GM12878 (cell line): Measurements from ENCODE around the gene MDGA2. TPM values are rescaled to one million over a fixed set of nuclear protein-coding genes. Genes with fewer than 3 reads are reported as not detected.

Experiments used
- ATAC-seq: fragments of 200-7000 bp; cut with Tn5 transposase; 3 replicates; pipeline ENCODE4 v1.9.1; 2020; ENCODE audit warnings: mild to moderate bottlenecking, moderate library complexity
- BruUV-seq: library from RNA; stranded (reverse); fragments of 400-500 nt; replicated peaks from 2 replicates; lab custom pipeline; 2021; lab: Mats Ljungman, UMichigan
- CTCF ChIA-PET: fragments of 300-600 bp; sonication (Branson Sonifier 250); formaldehyde crosslinking; extraction: SDS; loops from one replicate; lab custom pipeline; 2021; ENCODE audit warnings: inconsistent platforms; lab: Yijun Ruan, JAX
- POLR2A ChIA-PET: fragments of 350-600 bp; formaldehyde crosslinking; extraction: SDS; loops from one replicate; lab custom pipeline; 2021; ENCODE audit warnings: inconsistent platforms; lab: Charles Lee
- RAD21 ChIA-PET: fragments of 300-600 bp; sonication (Branson Sonifier 250); formaldehyde crosslinking; loops from one replicate; lab custom pipeline; 2023; ENCODE audit warnings: antibody characterized with exemption; ENCODE audit not compliant: unreplicated experiment; lab: Charles Lee
- SMC1A ChIA-PET: fragments of 300-600 bp; sonication (Branson Sonifier 250); formaldehyde crosslinking; loops from one replicate; lab custom pipeline; 2023; ENCODE audit not compliant: unreplicated experiment, uncharacterized antibody; lab: Charles Lee
- DNase-seq: peaks from one replicate; pipeline ENCODE4 v3.0.0-alpha.2; 2011; ENCODE audit warnings: low read depth, low spot score
- FAIRE-seq: peaks from 3 replicates; lab custom pipeline; 2011; peaks lifted over from hg19 to GRCh38; lab: Jason Lieb, UNC
- H2AFZ ChIP-seq: 2 replicates; pipeline ENCODE4 v1.6.0; 2011; ENCODE audit warnings: low read depth, low read length, control low read depth; ENCODE audit not compliant: control insufficient read depth
- H3K27ac ChIP-seq: 2 replicates; pipeline ENCODE4 v1.5.1; 2011; ENCODE audit warnings: control low read depth; ENCODE audit not compliant: control insufficient read depth, insufficient read depth
- H3K27me3 ChIP-seq, 2 experiments: replicated peaks in 1 of 2; 2 replicates each; pipeline versions ENCODE4 v1.6.0 to v1.6.1; 2011; ENCODE audit warnings: low read length in 1 of 2; ENCODE audit not compliant: control insufficient read depth in 2 of 2, insufficient read depth in 2 of 2
- H3K36me3 ChIP-seq, 2 experiments: 2 replicates each; pipeline ENCODE4 v1.5.1; 2011; ENCODE audit warnings: low read length in 1 of 2; ENCODE audit not compliant: control insufficient read depth in 2 of 2, insufficient read depth in 2 of 2
- H3K4me1 ChIP-seq: 2 replicates; pipeline ENCODE4 v1.6.1; 2011; ENCODE audit warnings: mild to moderate bottlenecking, low read length, moderate library complexity, mixed read lengths; ENCODE audit not compliant: control insufficient read depth, insufficient read depth
- H3K4me2 ChIP-seq: 2 replicates; pipeline ENCODE4 v1.6.0; 2011; ENCODE audit warnings: control low read depth; ENCODE audit not compliant: control insufficient read depth, insufficient read depth
- H3K4me3 ChIP-seq: fragments of 200-600 bp; sonication (generic); 2 replicates; pipeline ENCODE4 v1.5.1; 2016
- H3K79me2 ChIP-seq: 2 replicates; pipeline ENCODE4 v1.6.0; 2011; ENCODE audit warnings: low read length; ENCODE audit not compliant: control insufficient read depth, insufficient read depth
- H3K9ac ChIP-seq: 2 replicates; pipeline ENCODE4 v1.8.0; 2011; ENCODE audit warnings: low read length, control low read depth, mixed read lengths; ENCODE audit not compliant: control insufficient read depth, insufficient read depth
- H3K9me3 ChIP-seq: replicated peaks from 3 replicates; pipeline ENCODE4 v1.5.1; 2011; ENCODE audit warnings: mild to moderate bottlenecking, low read length; ENCODE audit not compliant: control insufficient read depth, insufficient read depth
- H4K20me1 ChIP-seq: 2 replicates; pipeline ENCODE4 v1.6.0; 2011; ENCODE audit not compliant: control insufficient read depth, insufficient read depth
- BCL11A ChIP-seq: IDR thresholded peaks from 2 replicates; pipeline ENCODE4 v1.6.1; 2011; ENCODE audit warnings: low read depth, low read length
- BRCA1 ChIP-seq: IDR thresholded peaks from 2 replicates; pipeline ENCODE4 v1.6.1; 2011; ENCODE audit warnings: low read depth, low read length, improper control_type of control experiment
- CBFB ChIP-seq: IDR thresholded peaks from 2 replicates; pipeline ENCODE4 v1.6.1; 2016; ENCODE audit warnings: antibody characterized with exemption, low read depth
- CHD1 ChIP-seq: IDR thresholded peaks from 2 replicates; pipeline ENCODE4 v1.6.1; 2012; ENCODE audit warnings: low read depth, low read length, improper control_type of control experiment
- DPF2 ChIP-seq: fragments of 450-650 bp; IDR thresholded peaks from 2 replicates; pipeline ENCODE4 v1.6.1; 2017; ENCODE audit warnings: mild to moderate bottlenecking
- HDAC2 ChIP-seq: fragments of 200-600 bp; sonication (generic); IDR thresholded peaks from 2 replicates; pipeline ENCODE4 v1.6.1; 2017
- KLF5 ChIP-seq: fragments of 450-650 bp; IDR thresholded peaks from 2 replicates; pipeline ENCODE4 v1.6.1; 2014; ENCODE audit warnings: mild to moderate bottlenecking; ENCODE audit not compliant: partially characterized antibody
- MTA3 ChIP-seq: IDR thresholded peaks from 2 replicates; pipeline ENCODE4 v1.6.1; 2012; ENCODE audit warnings: low read length, inconsistent platforms, borderline replicate concordance
- PAX5 ChIP-seq: IDR thresholded peaks from 2 replicates; pipeline ENCODE4 v1.6.1; 2011; ENCODE audit warnings: low read depth, low read length, borderline replicate concordance
- RBBP5 ChIP-seq: fragments of 200-600 bp; sonication (generic); conservative IDR thresholded peaks from 2 replicates; pipeline ENCODE4 v1.6.1; 2016
- SMAD5 ChIP-seq: IDR thresholded peaks from 2 replicates; pipeline ENCODE4 v1.6.1; 2016; ENCODE audit warnings: antibody characterized with exemption, low read depth
- SMC3 ChIP-seq: IDR thresholded peaks from 2 replicates; pipeline ENCODE4 v1.6.1; 2011; ENCODE audit warnings: low read length, improper control_type of control experiment, borderline replicate concordance
- ZNF24 ChIP-seq: fragments of 450-650 bp; IDR thresholded peaks from 2 replicates; pipeline ENCODE4 v1.6.1; 2017; ENCODE audit warnings: antibody characterized with exemption, mild to moderate bottlenecking
- WGBS: methylation state at CpG from one replicate; pipeline ENCODE4 v1.1.6; 2016; ENCODE audit warnings: low lambda C conversion rate; ENCODE audit not compliant: insufficient replicate concordance, insufficient coverage; ENCODE audit errors: missing lambda C conversion rate; 5-methylcytosine and 5-hydroxymethylcytosine counted together
- in situ Hi-C: fragments of 300-500 bp; cut with MboI; formaldehyde crosslinking; loops from 9 replicates; pipeline ENCODE4 v1.14.3; 2018; ENCODE audit warnings: mixed read lengths
- intact Hi-C: fragments of 100-400 bp; cut with micrococcal nuclease; formaldehyde crosslinking; loops from one replicate; pipeline ENCODE4 v1.14.2; 2022; ENCODE audit not compliant: unreplicated experiment
- polyA plus RNA-seq, 11 experiments: library from polyadenylated mRNA; depleted of rRNA in 4 of 11; unstranded in 6 of 11; stranded (reverse) in 5 of 11; fragments of >200 nt; fragmentation: Nextera tagmentation in 4 of 11; fragmentation: Illumina TruSeq in 1 of 11; extraction: Ambion mirVana in 4 of 11; extraction: Trizol in 1 of 11; gene quantifications; 1 replicate in 1 of 11; 2 replicates in 10 of 11; pipeline versions ENCODE4 v1.2.1 to v1.2.3, GENCODE V29; 2011 to 2016; ENCODE audit warnings: inconsistent platforms in 2 of 11, missing spikeins in 2 of 11, low read depth in 1 of 11
- total RNA-seq, 4 experiments: library from RNA; depleted of rRNA in 3 of 4; stranded (reverse); fragments of >200 nt in 3 of 4; fragmentation: Illumina TruSeq in 1 of 4; extraction: Trizol in 1 of 4; gene quantifications; 2 replicates each; pipeline versions ENCODE4 v1.2.1 to v1.2.3, GENCODE V29; 2013 to 2021
- TF ChIP-seq, protein P1 (sequence below): fragments of 450-650 bp; formaldehyde crosslinking; IDR thresholded peaks from 2 replicates; pipeline ENCODE4 v1.4.0; 2022; ENCODE audit warnings: mild to moderate bottlenecking, moderate library complexity
- TF ChIP-seq, protein P2 (sequence below): fragments of 450-650 bp; IDR thresholded peaks from 2 replicates; pipeline ENCODE4 v1.6.1; 2016; ENCODE audit warnings: mild to moderate bottlenecking, moderate library complexity, borderline replicate concordance
- TF ChIP-seq, protein P3 (sequence below): fragments of 450-650 bp; IDR thresholded peaks from 2 replicates; pipeline ENCODE4 v1.6.1; 2017; ENCODE audit warnings: mild to moderate bottlenecking, moderate library complexity

Gene MDGA2
- total and polyA plus RNA-seq, 10 of the 15 experiments (the other 5 are each of a cell fraction or from before 2014, with no cell fraction given), result not detected

DNA sequence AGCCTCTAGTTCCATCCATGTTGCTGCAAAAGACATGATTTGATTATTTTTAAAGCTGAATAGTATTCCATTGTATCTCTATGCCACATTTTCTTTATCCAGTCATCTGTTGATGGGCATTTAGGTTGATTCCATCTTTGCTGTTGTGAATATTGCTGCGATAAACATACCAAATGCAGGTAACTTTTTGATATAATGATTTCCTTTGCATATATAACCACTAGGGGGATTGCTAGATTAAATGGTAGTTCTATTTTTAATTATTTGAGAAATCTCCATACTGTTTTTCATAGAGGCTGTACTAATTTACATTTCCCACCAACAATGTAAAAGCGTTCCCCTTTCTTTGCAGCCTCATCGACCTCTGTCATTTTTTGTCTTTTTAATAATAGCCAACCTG, 342.5 kb downstream of the MDGA2 start:
- Histone ChIP-seq H3K27ac (no peak overlapping the region), H3K9me3 (no peaks in the 10 kb centered on the region), H2AFZ (no peak overlapping the region), H4K20me1 (no peaks in the 10 kb centered on the region), H3K4me3 (no peak overlapping the region), H3K27me3 (no peaks in the 10 kb centered on the region), H3K79me2 (no peaks in the 10 kb centered on the region), H3K4me1 (no peaks in the 10 kb centered on the region), H3K9ac (no peak overlapping the region), H3K4me2 (no peak overlapping the region), H3K36me3 (no peaks in the 10 kb centered on the region)
- CTCF ChIA-PET, result no interaction called here
- no peak for ATAC-seq
- BruUV-seq, result no TSS peak
- 56% methylated on average over 3 of the region's 3 CpGs for WGBS
- intact Hi-C loops (no loop called here), in situ Hi-C loops (no loop called here)
- POLR2A ChIA-PET, result no interaction called here
- SMC1A ChIA-PET, result no interaction called here
- FAIRE-seq, result no peak
- DNase-seq, result no peak
- RAD21 ChIA-PET, result no interaction called here
- TF ChIP-seq BRCA1 (no peak), HDAC2 (no peak), RBBP5 (no peak), KLF5 (no peak), CBFB (no peak), DPF2 (no peak), ZNF24 (no peak), SMAD5 (no peak), SMC3 (no peak), CHD1 (no peak), PAX5 (no peak), BCL11A (no peak), MTA3 (no peak)
- TF ChIP-seq, protein P1, sequence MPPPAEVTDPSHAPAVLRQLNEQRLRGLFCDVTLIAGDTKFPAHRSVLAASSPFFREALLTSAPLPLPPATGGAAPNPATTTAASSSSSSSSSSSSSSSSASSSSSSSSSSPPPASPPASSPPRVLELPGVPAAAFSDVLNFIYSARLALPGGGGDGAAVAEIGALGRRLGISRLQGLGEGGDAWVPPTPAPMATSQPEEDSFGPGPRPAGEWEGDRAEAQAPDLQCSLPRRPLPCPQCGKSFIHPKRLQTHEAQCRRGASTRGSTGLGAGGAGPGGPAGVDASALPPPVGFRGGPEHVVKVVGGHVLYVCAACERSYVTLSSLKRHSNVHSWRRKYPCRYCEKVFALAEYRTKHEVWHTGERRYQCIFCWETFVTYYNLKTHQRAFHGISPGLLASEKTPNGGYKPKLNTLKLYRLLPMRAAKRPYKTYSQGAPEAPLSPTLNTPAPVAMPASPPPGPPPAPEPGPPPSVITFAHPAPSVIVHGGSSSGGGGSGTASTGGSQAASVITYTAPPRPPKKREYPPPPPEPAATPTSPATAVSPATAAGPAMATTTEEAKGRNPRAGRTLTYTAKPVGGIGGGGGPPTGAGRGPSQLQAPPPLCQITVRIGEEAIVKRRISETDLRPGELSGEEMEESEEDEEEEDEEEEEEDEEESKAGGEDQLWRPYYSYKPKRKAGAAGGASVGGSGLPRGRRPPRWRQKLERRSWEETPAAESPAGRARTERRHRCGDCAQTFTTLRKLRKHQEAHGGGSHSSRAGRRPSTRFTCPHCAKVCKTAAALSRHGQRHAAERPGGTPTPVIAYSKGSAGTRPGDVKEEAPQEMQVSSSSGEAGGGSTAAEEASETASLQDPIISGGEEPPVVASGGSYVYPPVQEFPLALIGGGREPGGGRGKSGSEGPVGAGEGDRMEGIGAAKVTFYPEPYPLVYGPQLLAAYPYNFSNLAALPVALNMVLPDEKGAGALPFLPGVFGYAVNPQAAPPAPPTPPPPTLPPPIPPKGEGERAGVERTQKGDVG, result no peak
- TF ChIP-seq, protein P2, sequence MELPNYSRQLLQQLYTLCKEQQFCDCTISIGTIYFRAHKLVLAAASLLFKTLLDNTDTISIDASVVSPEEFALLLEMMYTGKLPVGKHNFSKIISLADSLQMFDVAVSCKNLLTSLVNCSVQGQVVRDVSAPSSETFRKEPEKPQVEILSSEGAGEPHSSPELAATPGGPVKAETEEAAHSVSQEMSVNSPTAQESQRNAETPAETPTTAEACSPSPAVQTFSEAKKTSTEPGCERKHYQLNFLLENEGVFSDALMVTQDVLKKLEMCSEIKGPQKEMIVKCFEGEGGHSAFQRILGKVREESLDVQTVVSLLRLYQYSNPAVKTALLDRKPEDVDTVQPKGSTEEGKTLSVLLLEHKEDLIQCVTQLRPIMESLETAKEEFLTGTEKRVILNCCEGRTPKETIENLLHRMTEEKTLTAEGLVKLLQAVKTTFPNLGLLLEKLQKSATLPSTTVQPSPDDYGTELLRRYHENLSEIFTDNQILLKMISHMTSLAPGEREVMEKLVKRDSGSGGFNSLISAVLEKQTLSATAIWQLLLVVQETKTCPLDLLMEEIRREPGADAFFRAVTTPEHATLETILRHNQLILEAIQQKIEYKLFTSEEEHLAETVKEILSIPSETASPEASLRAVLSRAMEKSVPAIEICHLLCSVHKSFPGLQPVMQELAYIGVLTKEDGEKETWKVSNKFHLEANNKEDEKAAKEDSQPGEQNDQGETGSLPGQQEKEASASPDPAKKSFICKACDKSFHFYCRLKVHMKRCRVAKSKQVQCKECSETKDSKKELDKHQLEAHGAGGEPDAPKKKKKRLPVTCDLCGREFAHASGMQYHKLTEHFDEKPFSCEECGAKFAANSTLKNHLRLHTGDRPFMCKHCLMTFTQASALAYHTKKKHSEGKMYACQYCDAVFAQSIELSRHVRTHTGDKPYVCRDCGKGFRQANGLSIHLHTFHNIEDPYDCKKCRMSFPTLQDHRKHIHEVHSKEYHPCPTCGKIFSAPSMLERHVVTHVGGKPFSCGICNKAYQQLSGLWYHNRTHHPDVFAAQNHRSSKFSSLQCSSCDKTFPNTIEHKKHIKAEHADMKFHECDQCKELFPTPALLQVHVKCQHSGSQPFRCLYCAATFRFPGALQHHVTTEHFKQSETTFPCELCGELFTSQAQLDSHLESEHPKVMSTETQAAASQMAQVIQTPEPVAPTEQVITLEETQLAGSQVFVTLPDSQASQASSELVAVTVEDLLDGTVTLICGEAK, result no peak
- TF ChIP-seq, protein P3, sequence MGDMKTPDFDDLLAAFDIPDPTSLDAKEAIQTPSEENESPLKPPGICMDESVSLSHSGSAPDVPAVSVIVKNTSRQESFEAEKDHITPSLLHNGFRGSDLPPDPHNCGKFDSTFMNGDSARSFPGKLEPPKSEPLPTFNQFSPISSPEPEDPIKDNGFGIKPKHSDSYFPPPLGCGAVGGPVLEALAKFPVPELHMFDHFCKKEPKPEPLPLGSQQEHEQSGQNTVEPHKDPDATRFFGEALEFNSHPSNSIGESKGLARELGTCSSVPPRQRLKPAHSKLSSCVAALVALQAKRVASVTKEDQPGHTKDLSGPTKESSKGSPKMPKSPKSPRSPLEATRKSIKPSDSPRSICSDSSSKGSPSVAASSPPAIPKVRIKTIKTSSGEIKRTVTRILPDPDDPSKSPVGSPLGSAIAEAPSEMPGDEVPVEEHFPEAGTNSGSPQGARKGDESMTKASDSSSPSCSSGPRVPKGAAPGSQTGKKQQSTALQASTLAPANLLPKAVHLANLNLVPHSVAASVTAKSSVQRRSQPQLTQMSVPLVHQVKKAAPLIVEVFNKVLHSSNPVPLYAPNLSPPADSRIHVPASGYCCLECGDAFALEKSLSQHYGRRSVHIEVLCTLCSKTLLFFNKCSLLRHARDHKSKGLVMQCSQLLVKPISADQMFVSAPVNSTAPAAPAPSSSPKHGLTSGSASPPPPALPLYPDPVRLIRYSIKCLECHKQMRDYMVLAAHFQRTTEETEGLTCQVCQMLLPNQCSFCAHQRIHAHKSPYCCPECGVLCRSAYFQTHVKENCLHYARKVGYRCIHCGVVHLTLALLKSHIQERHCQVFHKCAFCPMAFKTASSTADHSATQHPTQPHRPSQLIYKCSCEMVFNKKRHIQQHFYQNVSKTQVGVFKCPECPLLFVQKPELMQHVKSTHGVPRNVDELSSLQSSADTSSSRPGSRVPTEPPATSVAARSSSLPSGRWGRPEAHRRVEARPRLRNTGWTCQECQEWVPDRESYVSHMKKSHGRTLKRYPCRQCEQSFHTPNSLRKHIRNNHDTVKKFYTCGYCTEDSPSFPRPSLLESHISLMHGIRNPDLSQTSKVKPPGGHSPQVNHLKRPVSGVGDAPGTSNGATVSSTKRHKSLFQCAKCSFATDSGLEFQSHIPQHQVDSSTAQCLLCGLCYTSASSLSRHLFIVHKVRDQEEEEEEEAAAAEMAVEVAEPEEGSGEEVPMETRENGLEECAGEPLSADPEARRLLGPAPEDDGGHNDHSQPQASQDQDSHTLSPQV, result no peak
